ENCODE results near the gene HEMK1. TPM values are rescaled to one million over a fixed set of nuclear protein-coding genes. Genes with fewer than 3 reads are reported as not detected.
A peak's percentile ranks its signal among the peaks of the same experiment; 100 is the strongest.

Gene HEMK1
- total RNA-seq, 1 donor from 2014 or later, result 15.2 TPM

DNA sequence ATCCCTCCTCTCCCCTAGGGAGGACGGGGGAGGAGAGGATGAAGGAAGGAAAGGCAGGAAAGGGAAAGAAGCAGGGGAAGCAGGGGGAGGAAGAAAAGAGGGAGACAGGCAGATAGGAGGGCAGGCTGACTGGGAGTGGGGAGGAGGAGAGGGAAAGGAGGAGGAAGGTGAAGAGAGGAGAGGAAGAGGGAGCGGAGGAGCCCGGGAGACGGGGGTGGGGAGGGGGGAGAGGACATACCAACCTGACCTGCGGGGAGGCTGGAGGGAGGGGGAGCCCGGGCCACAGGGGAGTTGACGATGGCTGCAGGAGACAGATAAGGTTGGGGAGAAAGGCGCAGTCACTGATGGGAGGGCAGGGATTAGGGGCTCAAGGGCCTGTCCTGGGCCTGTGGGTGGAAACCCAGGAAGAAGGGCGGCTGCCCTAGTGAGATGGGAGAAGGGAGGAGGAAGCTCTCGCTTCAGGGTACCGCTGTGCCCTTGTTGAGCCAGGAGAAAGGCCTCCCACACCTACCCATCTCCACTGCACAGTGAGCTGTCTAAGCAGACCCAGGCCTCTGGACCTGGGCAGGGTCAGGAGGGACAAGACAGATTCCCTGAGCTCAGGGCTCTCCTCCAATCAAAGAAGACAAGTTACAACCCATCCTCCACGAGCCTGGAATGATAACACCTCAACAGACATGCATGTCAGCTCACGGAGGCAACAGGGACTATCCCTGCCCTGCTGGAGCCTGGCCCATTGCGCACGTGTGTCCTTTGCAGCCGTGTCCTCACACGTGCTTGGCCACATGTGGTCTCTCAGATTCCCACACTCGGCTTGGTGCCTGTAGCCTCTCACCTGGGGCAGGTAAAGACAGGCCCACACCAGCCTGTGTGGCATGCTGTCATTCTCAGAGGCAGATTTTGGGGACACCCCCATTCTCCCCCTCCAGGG, 29.7 kb upstream of the HEMK1 start:
- Mint-ChIP-seq H3K4me3 (ENCODE audit: unreplicated experiment) (no peak overlapping the region), H3K9me3 (ENCODE audit: low read depth) (no peaks in the 10 kb centered on the region), H3K27me3 (ENCODE audit: low read depth) (peaks cover 43% of the 10 kb centered on the region), H3K27ac (ENCODE audit: unreplicated experiment) (no peak overlapping the region), H3K36me3 (ENCODE audit: low read depth) (no peaks in the 10 kb centered on the region), H3K4me1 (ENCODE audit: low read depth) (no peaks in the 10 kb centered on the region)
- TF ChIP-seq, protein P1, sequence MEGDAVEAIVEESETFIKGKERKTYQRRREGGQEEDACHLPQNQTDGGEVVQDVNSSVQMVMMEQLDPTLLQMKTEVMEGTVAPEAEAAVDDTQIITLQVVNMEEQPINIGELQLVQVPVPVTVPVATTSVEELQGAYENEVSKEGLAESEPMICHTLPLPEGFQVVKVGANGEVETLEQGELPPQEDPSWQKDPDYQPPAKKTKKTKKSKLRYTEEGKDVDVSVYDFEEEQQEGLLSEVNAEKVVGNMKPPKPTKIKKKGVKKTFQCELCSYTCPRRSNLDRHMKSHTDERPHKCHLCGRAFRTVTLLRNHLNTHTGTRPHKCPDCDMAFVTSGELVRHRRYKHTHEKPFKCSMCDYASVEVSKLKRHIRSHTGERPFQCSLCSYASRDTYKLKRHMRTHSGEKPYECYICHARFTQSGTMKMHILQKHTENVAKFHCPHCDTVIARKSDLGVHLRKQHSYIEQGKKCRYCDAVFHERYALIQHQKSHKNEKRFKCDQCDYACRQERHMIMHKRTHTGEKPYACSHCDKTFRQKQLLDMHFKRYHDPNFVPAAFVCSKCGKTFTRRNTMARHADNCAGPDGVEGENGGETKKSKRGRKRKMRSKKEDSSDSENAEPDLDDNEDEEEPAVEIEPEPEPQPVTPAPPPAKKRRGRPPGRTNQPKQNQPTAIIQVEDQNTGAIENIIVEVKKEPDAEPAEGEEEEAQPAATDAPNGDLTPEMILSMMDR (IDR thresholded peaks at IDR 0.05), result no peak
- DNase-seq (ENCODE audit: low spot score), result no peak

DNA sequence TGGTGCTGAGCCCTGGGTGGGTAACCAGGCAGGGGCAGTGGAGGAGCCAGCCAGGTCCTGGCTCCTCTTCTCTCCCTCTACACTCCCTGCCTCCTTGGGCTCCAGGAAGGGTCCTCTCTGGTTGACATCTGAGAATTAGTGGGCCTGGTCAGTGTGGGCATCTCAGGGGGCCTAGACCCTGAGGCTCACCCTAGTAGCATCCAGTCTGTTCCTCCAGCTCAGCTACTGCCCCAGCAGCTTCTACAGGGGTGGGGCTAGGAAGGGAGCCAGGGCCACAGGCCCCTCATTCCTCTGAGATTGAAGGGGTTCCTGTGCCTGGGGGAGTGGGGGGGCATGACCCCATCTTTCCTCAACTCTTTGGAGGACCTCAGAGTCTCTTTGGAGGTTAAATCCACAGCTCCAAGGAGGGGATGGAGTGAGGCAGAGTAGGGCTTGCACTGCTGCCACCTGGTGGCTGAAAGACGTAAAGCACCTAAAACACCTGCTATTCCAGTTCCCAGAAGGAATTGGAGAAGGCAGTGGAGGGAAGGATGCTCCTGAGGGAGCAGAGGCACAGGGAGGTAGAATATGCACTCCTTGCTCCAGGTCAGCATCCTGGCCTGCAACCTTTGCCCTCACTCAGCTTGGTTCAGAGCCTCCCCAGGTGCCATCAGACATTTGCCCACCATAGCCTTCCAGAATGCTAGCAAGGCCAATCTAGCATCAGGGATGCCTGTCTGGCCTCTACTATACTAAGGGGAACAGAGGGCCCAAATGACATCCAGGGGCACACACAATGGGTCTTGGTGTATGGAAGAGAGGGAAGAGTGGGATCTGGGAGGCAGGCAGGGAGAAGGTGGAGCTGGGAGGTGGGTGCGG, 26.9 kb upstream of the HEMK1 start:
- DNase-seq (ENCODE audit: low spot score), result no peak
- no peaks in the 10 kb centered on the region for H3K4me1 Mint-ChIP-seq (ENCODE audit: low read depth)
- TF ChIP-seq, protein P1 (IDR thresholded peaks at IDR 0.05), result peak; percentile 93
- no peaks in the 10 kb centered on the region for H3K36me3 Mint-ChIP-seq (ENCODE audit: low read depth)
- H3K9me3 Mint-ChIP-seq (ENCODE audit: low read depth), result no peaks in the 10 kb centered on the region
- H3K27me3 Mint-ChIP-seq (ENCODE audit: low read depth), result peaks cover 30% of the 10 kb centered on the region
- no peak overlapping the region for H3K27ac Mint-ChIP-seq (ENCODE audit: unreplicated experiment)
- H3K4me3 Mint-ChIP-seq (ENCODE audit: unreplicated experiment), result no peak overlapping the region

DNA sequence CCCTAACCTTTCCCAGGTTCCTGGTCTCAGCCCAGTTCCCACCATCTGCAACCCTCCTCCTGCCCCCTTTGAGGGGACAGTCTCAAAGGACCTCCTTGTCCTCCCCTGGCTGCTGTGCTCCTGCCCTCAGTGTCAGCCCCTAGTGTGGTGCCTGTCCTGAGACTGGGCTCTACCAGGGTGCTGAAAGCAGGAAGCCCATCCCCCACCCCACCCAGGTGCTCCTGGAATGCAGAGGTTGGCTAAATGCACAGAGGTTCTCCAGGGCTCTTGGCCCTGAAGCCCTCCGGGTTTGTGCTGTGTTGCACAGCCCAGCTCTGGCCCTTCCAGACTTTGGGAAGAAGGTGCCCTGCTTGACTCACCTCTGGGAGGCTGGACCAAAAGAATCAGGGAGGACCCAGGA, 23.5 kb upstream of the HEMK1 start:
- H3K4me3 Mint-ChIP-seq (ENCODE audit: unreplicated experiment), result no peak overlapping the region
- H3K27me3 Mint-ChIP-seq (ENCODE audit: low read depth), result peaks cover 8% of the 10 kb centered on the region
- H3K4me1 Mint-ChIP-seq (ENCODE audit: low read depth), result no peaks in the 10 kb centered on the region
- no peak overlapping the region for H3K27ac Mint-ChIP-seq (ENCODE audit: unreplicated experiment)
- no peaks in the 10 kb centered on the region for H3K36me3 Mint-ChIP-seq (ENCODE audit: low read depth)
- no peak for DNase-seq (ENCODE audit: low spot score)
- TF ChIP-seq, protein P1 (IDR thresholded peaks at IDR 0.05), result no peak
- no peaks in the 10 kb centered on the region for H3K9me3 Mint-ChIP-seq (ENCODE audit: low read depth)

DNA sequence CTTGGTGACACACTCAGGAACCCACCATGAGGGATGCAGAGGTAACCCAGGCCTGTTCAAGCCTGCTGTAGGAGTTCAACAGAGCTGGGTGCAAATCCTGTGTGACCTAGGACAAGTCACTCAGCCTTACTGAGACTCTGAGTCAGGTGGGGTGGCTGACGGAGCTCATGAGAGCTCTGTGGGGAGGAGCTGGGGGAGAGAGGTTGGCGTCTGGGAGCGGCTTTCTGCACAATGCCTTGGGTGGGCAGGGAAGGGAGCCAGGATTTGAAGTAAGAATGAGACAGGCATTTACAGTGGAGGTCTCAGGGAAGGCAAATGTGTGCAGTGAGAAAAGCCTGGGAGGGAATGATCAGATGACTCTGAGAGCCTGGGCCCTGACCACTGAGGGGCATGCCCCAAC, 20.1 kb upstream of the HEMK1 start:
- H3K4me1 Mint-ChIP-seq (ENCODE audit: low read depth), result no peaks in the 10 kb centered on the region
- H3K9me3 Mint-ChIP-seq (ENCODE audit: low read depth), result no peaks in the 10 kb centered on the region
- no peak overlapping the region for H3K27ac Mint-ChIP-seq (ENCODE audit: unreplicated experiment)
- DNase-seq (ENCODE audit: low spot score), result no peak
- no peaks in the 10 kb centered on the region for H3K36me3 Mint-ChIP-seq (ENCODE audit: low read depth)
- peaks cover 15% of the 10 kb centered on the region for H3K27me3 Mint-ChIP-seq (ENCODE audit: low read depth)
- no peak overlapping the region for H3K4me3 Mint-ChIP-seq (ENCODE audit: unreplicated experiment)
- TF ChIP-seq, protein P1 (IDR thresholded peaks at IDR 0.05), result no peak

DNA sequence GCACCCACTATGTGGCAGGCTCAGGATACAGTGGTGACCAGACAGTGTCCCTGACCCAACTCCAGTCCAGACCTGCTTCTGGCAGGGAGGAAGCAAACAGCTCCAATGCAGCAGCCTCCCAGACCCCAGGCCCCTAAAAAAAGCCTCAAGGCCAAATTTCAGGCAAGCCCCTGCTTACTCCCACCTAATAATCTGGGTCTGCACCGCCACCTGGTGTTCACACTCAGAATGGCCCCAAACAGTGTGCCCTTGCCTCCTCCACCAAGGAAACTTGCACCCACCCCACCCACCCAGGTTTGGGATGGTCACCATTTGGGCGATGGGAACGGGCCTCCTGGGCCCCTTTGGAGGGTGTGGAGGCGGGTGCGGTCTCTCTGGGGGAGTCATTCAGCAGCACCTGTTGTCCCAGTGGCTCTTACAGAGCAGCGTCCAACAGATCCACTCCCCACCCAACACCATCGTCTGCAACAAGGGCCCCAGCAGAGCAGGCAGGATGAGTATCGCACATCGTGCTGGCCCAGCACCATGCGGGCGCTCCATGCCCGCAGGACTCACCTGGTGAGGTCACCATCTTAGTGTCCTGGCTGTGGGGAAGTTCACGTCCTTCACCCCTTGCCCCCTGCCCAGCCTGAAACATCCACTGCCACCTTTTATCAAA, 19.1 kb upstream of the HEMK1 start:
- Mint-ChIP-seq H3K27ac (ENCODE audit: unreplicated experiment) (no peak overlapping the region), H3K36me3 (ENCODE audit: low read depth) (no peaks in the 10 kb centered on the region), H3K9me3 (ENCODE audit: low read depth) (no peaks in the 10 kb centered on the region), H3K27me3 (ENCODE audit: low read depth) (peaks cover 12% of the 10 kb centered on the region), H3K4me3 (ENCODE audit: unreplicated experiment) (no peak overlapping the region), H3K4me1 (ENCODE audit: low read depth) (no peaks in the 10 kb centered on the region)
- no peak for DNase-seq (ENCODE audit: low spot score)
- TF ChIP-seq, protein P1 (IDR thresholded peaks at IDR 0.05), result peak; percentile 94

All from chondrocyte (in vitro differentiated cells).